ENCODE measurements around the gene MYO5B. TPM values are rescaled to one million over a fixed set of nuclear protein-coding genes. Genes with fewer than 3 reads are reported as not detected.

Gene MYO5B
- polyA plus RNA-seq, 1 donor (not counting 4 experiments of a cell fraction or from before 2014, with no cell fraction given): 6.8 TPM

DNA sequence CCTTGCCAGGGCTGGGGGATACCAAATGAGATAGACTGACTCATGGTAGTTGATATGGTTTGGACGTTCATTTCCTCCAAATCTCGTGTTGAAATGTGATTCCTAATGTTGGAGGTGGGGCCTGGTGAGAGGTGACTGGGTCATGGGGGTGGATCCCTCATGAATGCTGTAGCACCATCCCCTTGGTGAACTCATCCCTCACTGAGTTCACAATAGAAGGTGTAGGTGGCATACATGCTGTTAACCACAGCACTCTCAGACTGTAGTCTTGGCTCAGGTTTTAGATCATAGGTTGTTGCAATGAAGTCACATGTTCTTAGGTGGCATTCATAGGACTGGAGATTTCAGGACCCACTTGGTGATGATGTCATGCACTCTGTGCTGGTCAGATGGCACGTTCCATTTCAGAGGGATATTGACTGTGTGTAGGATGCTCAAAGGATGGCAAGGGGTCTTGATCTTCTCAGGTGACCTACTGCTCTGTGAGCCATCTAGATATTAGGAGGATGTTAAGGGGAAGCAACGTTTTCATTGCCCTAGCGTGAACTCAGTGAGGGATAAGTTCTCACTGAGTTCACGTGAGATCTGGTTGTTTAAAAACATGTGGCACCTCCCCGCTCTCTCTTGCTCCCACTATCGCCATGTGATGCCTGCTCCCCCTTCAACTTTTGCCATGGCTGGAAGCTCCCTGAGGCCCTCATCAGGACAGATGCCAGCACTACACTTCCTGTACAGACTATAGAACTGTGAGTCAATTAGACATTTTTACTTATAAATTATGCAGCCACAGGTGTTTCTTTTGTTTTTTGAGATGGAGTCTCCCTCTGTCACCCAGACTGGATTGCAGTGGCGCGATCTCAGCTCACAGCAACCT is 307.8 kb downstream of the MYO5B start:
- dilution Hi-C loops (cut with MboI; ENCODE audit: extremely low pct_ligation_motif_present, low sequenced_read_pairs): no loop called here
- peaks cover 11% of the 10 kb centered on the region for H3K4me1 ChIP-seq (ENCODE audit: control insufficient read depth, extremely low read depth, insufficient read depth, low read length)
- no peaks in the 10 kb centered on the region for H3K79me2 ChIP-seq (ENCODE audit: control insufficient read depth, insufficient read depth, low read length)
- H3K27ac ChIP-seq (ENCODE audit: control insufficient read depth, insufficient read depth, low read length): no peak overlapping the region
- DNase-seq (ENCODE audit: low read depth, low spot score) (no peak), FAIRE-seq (peak; percentile 75)
- H3K4me2 ChIP-seq (ENCODE audit: control insufficient read depth, extremely low read depth, insufficient read depth, low read depth, low read length): no peak overlapping the region
- no peaks in the 10 kb centered on the region for H3K36me3 ChIP-seq (ENCODE audit: control insufficient read depth in 2 of 2, extremely low read depth in 1 of 2, insufficient read depth in 2 of 2, low read length in 2 of 2)
- no peaks in the 10 kb centered on the region for H3K9me1 ChIP-seq (ENCODE audit: control insufficient read depth, extremely low read depth, insufficient read depth, low read length)
- H3K4me3 ChIP-seq (ENCODE audit: control insufficient read depth in 2 of 3, extremely low read depth in 1 of 3, insufficient read depth in 2 of 3, low read depth in 1 of 3, low read length in 3 of 3): no peak overlapping the region
- no peaks in the 10 kb centered on the region for H3K27me3 ChIP-seq (ENCODE audit: control insufficient read depth, extremely low read depth, insufficient read depth, low read length)
- no peak overlapping the region for H3K9ac ChIP-seq (ENCODE audit: control insufficient read depth, extremely low read depth, insufficient read depth, low read length)
- no peaks in the 10 kb centered on the region for H3K9me3 ChIP-seq (ENCODE audit: control insufficient read depth, low read depth, low read length)
- peak in 2 of 3 experiments; percentile 3 to 11 for TF ChIP-seq CTCF (optimal IDR thresholded peaks at IDR 0.05 in 1 of 3, IDR thresholded peaks at IDR 0.05 in 1 of 3, conservative IDR thresholded peaks at IDR 0.05 in 1 of 3; ENCODE audit: extremely low read depth in 1 of 3, insufficient read depth in 2 of 3, low read length in 3 of 3)
- no peak for TF ChIP-seq EZH2 (IDR thresholded peaks at IDR 0.05; ENCODE audit: low read length)
- no peaks in the 10 kb centered on the region for H4K20me1 ChIP-seq (ENCODE audit: control insufficient read depth, extremely low read depth, insufficient read depth, low read length)
- no peak overlapping the region for H2AFZ ChIP-seq (ENCODE audit: control insufficient read depth, low read length)

DNA sequence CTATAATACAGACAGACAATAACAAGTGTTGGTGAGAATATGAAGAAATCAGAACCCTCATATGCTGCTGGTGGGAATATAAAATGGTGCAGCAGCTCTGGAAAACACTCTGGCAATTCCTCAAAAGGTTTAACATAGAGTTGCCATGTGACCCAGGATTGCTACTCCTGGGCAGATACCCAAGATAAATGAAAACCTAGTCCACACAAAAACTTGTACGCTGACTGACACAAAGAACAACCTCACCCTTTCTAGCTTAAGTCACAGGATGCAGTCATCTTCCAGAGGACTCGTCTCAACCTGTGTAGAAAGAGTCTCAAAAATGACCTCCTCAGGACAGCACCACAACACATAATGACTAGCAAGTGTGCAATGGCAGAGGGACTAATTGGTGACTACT is 310.0 kb downstream of the MYO5B start:
- H3K4me1 ChIP-seq (ENCODE audit: control insufficient read depth, extremely low read depth, insufficient read depth, low read length): peaks cover 6% of the 10 kb centered on the region
- no peak overlapping the region for H2AFZ ChIP-seq (ENCODE audit: control insufficient read depth, low read length)
- no peaks in the 10 kb centered on the region for H3K9me1 ChIP-seq (ENCODE audit: control insufficient read depth, extremely low read depth, insufficient read depth, low read length)
- H3K4me2 ChIP-seq (ENCODE audit: control insufficient read depth, extremely low read depth, insufficient read depth, low read depth, low read length): no peak overlapping the region
- H3K4me3 ChIP-seq (ENCODE audit: control insufficient read depth in 2 of 3, extremely low read depth in 1 of 3, insufficient read depth in 2 of 3, low read depth in 1 of 3, low read length in 3 of 3): no peak overlapping the region
- TF ChIP-seq CTCF (optimal IDR thresholded peaks at IDR 0.05 in 1 of 3, IDR thresholded peaks at IDR 0.05 in 1 of 3, conservative IDR thresholded peaks at IDR 0.05 in 1 of 3; ENCODE audit: extremely low read depth in 1 of 3, insufficient read depth in 2 of 3, low read length in 3 of 3): no peak
- no peak for TF ChIP-seq EZH2 (IDR thresholded peaks at IDR 0.05; ENCODE audit: low read length)
- dilution Hi-C loops (cut with MboI; ENCODE audit: extremely low pct_ligation_motif_present, low sequenced_read_pairs): no loop called here
- H3K79me2 ChIP-seq (ENCODE audit: control insufficient read depth, insufficient read depth, low read length): no peaks in the 10 kb centered on the region
- H3K9ac ChIP-seq (ENCODE audit: control insufficient read depth, extremely low read depth, insufficient read depth, low read length): no peak overlapping the region
- no peaks in the 10 kb centered on the region for H3K27me3 ChIP-seq (ENCODE audit: control insufficient read depth, extremely low read depth, insufficient read depth, low read length)
- DNase-seq (ENCODE audit: low read depth, low spot score) (no peak), FAIRE-seq (peak; percentile 80)
- H3K9me3 ChIP-seq (ENCODE audit: control insufficient read depth, low read depth, low read length): no peaks in the 10 kb centered on the region
- H3K27ac ChIP-seq (ENCODE audit: control insufficient read depth, insufficient read depth, low read length): no peak overlapping the region
- no peaks in the 10 kb centered on the region for H3K36me3 ChIP-seq (ENCODE audit: control insufficient read depth in 2 of 2, extremely low read depth in 1 of 2, insufficient read depth in 2 of 2, low read length in 2 of 2)
- no peaks in the 10 kb centered on the region for H4K20me1 ChIP-seq (ENCODE audit: control insufficient read depth, extremely low read depth, insufficient read depth, low read length)

Measured in keratinocyte (primary cell).